Liver (tissue), 9 donors: ENCODE results near the gene KRT6C. TPM values are rescaled to one million over a fixed set of nuclear protein-coding genes. Genes with fewer than 3 reads are reported as not detected.

ENCODE experiments used
- DNase-seq: peaks from one replicate; pipeline ENCODE4 v3.0.0-alpha.2; 2017; ENCODE audit warnings: low spot score
- H3K27ac ChIP-seq, 2 donors: one replicate each; pipeline ENCODE4 v1.7.0; 2013; ENCODE audit warnings: inconsistent platforms in 2 of 2, low read length in 2 of 2, control low read depth in 1 of 2, low read depth in 1 of 2, mild to moderate bottlenecking in 1 of 2
- H3K27me3 ChIP-seq, 4 donors: one replicate each; pipeline versions ENCODE4 v1.6.1 to v1.7.0; 2013; ENCODE audit warnings: low read length in 3 of 4, inconsistent platforms in 1 of 4, mild to moderate bottlenecking in 1 of 4, moderate library complexity in 1 of 4; ENCODE audit not compliant: control insufficient read depth in 4 of 4, insufficient read depth in 4 of 4
- H3K36me3 ChIP-seq, 4 donors: one replicate each; pipeline versions ENCODE4 v1.6.1 to v1.7.0; 2013; ENCODE audit warnings: low read length in 3 of 4, mild to moderate bottlenecking in 3 of 4, low read depth in 1 of 4, moderate library complexity in 1 of 4; ENCODE audit not compliant: control insufficient read depth in 4 of 4, insufficient read depth in 3 of 4
- H3K4me1 ChIP-seq, 4 donors: one replicate each; pipeline versions ENCODE4 v1.6.1 to v1.7.0; 2013; ENCODE audit warnings: low read length in 3 of 4, mild to moderate bottlenecking in 3 of 4, moderate library complexity in 1 of 4; ENCODE audit not compliant: control insufficient read depth in 4 of 4, insufficient read depth in 4 of 4
- H3K4me3 ChIP-seq, 3 donors: one replicate each; pipeline versions ENCODE4 v1.6.1 to v1.7.0; 2013; ENCODE audit warnings: low read length in 3 of 3, control low read depth in 1 of 3, low read depth in 1 of 3, mild to moderate bottlenecking in 1 of 3
- H3K9ac ChIP-seq, 2 donors: one replicate each; pipeline ENCODE4 v1.7.0; 2013; ENCODE audit warnings: low read length in 2 of 2, mild to moderate bottlenecking in 2 of 2, moderate library complexity in 2 of 2, control low read depth in 1 of 2, low read depth in 1 of 2
- H3K9me3 ChIP-seq, 4 donors: one replicate each; pipeline versions ENCODE4 v1.6.1 to v1.7.0; 2013; ENCODE audit warnings: low read length in 3 of 4; ENCODE audit not compliant: control insufficient read depth in 4 of 4
- EGR1 ChIP-seq, 2 donors: IDR thresholded peaks; 2 replicates each; pipeline ENCODE4 v1.6.1; 2016 to 2018; ENCODE audit warnings: antibody characterized with exemption in 2 of 2, low read depth in 2 of 2
- FOXA1 ChIP-seq: IDR thresholded peaks from 2 replicates; pipeline ENCODE4 v1.6.1; 2016; ENCODE audit warnings: antibody characterized with exemption
- HNF4A ChIP-seq, 2 donors: conservative IDR thresholded peaks; 2 replicates each; pipeline ENCODE4 v1.6.1; 2016; ENCODE audit warnings: antibody characterized with exemption in 2 of 2, mild to moderate bottlenecking in 2 of 2
- MAX ChIP-seq: IDR thresholded peaks from 2 replicates; pipeline ENCODE4 v1.6.1; 2016; ENCODE audit warnings: antibody characterized with exemption
- NR2F2 ChIP-seq: IDR thresholded peaks from 2 replicates; pipeline ENCODE4 v1.6.1; 2016; ENCODE audit warnings: antibody characterized with exemption
- RAD21 ChIP-seq, 2 donors: IDR thresholded peaks; 2 replicates each; pipeline ENCODE4 v1.6.1; 2016; ENCODE audit warnings: antibody characterized with exemption in 2 of 2, mild to moderate bottlenecking in 2 of 2
- RXRA ChIP-seq, 2 donors: IDR thresholded peaks; 2 replicates each; pipeline ENCODE4 v1.6.1; 2017 to 2018; ENCODE audit warnings: antibody characterized with exemption in 2 of 2, mild to moderate bottlenecking in 1 of 2
- SP1 ChIP-seq: IDR thresholded peaks from 2 replicates; pipeline ENCODE4 v1.6.1; 2018; ENCODE audit warnings: antibody characterized with exemption, mild to moderate bottlenecking
- TAF1 ChIP-seq: conservative IDR thresholded peaks from 2 replicates; pipeline ENCODE4 v1.6.1; 2016; ENCODE audit warnings: antibody characterized with exemption, mild to moderate bottlenecking
- YY1 ChIP-seq: IDR thresholded peaks from 2 replicates; pipeline ENCODE4 v1.6.1; 2016; ENCODE audit warnings: antibody characterized with exemption, mild to moderate bottlenecking
- WGBS: extraction: QIAGEN DNeasy Blood & Tissue Kit; methylation state at CpG from one replicate; pipeline ENCODE4 v1.1.7; 2013; 5-methylcytosine and 5-hydroxymethylcytosine counted together
- polyA plus RNA-seq, 2 donors: library from polyadenylated mRNA; stranded (reverse) in 1 of 2; unstranded in 1 of 2; fragments of 200-250 nt in 1 of 2; fragments of >200 nt in 1 of 2; fragmentation: Nextera tagmentation in 1 of 2; extraction: Ambion mirVana in 1 of 2; gene quantifications; one replicate each; pipeline versions ENCODE4 v1.2.1 to v1.2.3, GENCODE V29; 2013 to 2015
- total RNA-seq, 2 donors: library from RNA; depleted of rRNA; stranded (reverse); fragments of >200 nt; gene quantifications; one replicate each; pipeline ENCODE4 v1.2.3, GENCODE V29; 2014
- TF ChIP-seq, protein P1 (sequence below): IDR thresholded peaks from 2 replicates; pipeline ENCODE4 v1.6.1; 2016; ENCODE audit warnings: antibody characterized with exemption
- TF ChIP-seq, protein P2 (sequence below): IDR thresholded peaks from 2 replicates; pipeline ENCODE4 v1.6.1; 2016; ENCODE audit warnings: antibody characterized with exemption
- TF ChIP-seq, protein P3 (sequence below): fragments of 150-350 bp; IDR thresholded peaks from 2 replicates; pipeline ENCODE4 v1.5.1; 2017; ENCODE audit warnings: improper control_type of control experiment, low read depth, low read length; ENCODE audit not compliant: missing input control
- donor health status: healthy.
- donor health status: healthy.
- donor health status: healthy.
- donor health status: healthy.
- donor health status: healthy.

KRT6C gene
- total and polyA plus RNA-seq, 4 donors = 0.61 TPM; not detected in 3

GRCh38 chr12:52434081-52434733, 39.4 kb downstream of the KRT6C start, which contains the start of gene KRT75:
KRT75 (minus strand) TSS chr12:52434371; CDS start chr12:52434304, 67 bp downstream.
- no peaks in the 10 kb centered on the region for H3K36me3 ChIP-seq
- no peak for TF ChIP-seq MAX
- TF ChIP-seq TAF1 = no peak
- TF ChIP-seq RAD21 (IDR thresholded peaks at IDR 0.05) = no peak
- no peaks in the 10 kb centered on the region for H3K9me3 ChIP-seq
- no peak for DNase-seq
- H3K27ac ChIP-seq = no peak within 1 kb of the TSS
- H3K9ac ChIP-seq = no peak within 1 kb of the TSS
- H3K4me3 ChIP-seq = no peak within 1 kb of the TSS
- no peaks in the 10 kb centered on the region for H3K4me1 ChIP-seq
- WGBS = 90% methylated on average over 20 of the region's 20 CpGs
- peaks cover 0 to 7% (median 0%) of the 10 kb centered on the region in 4 donors for H3K27me3 ChIP-seq

- H3K9me3 ChIP-seq = no peaks in the 10 kb centered on the region
- no peak for DNase-seq
- no peaks in the 10 kb centered on the region for H3K4me1 ChIP-seq
- 93% methylated on average over 12 of the region's 12 CpGs for WGBS
- no peaks in the 10 kb centered on the region for H3K36me3 ChIP-seq
- H3K27ac ChIP-seq = no peak overlapping the region
- no peak overlapping the region for H3K9ac ChIP-seq
- TF ChIP-seq SP1 (no peak), YY1 (no peak), EGR1 (IDR thresholded peaks at IDR 0.05; ENCODE audit: low read depth in 2 of 2) (no peak), HNF4A (conservative IDR thresholded peaks at IDR 0.05) (no peak), NR2F2 (no peak), RAD21 (IDR thresholded peaks at IDR 0.05) (no peak), MAX (no peak), RXRA (IDR thresholded peaks at IDR 0.05) (no peak), FOXA1 (no peak)
- TF ChIP-seq, protein P1, sequence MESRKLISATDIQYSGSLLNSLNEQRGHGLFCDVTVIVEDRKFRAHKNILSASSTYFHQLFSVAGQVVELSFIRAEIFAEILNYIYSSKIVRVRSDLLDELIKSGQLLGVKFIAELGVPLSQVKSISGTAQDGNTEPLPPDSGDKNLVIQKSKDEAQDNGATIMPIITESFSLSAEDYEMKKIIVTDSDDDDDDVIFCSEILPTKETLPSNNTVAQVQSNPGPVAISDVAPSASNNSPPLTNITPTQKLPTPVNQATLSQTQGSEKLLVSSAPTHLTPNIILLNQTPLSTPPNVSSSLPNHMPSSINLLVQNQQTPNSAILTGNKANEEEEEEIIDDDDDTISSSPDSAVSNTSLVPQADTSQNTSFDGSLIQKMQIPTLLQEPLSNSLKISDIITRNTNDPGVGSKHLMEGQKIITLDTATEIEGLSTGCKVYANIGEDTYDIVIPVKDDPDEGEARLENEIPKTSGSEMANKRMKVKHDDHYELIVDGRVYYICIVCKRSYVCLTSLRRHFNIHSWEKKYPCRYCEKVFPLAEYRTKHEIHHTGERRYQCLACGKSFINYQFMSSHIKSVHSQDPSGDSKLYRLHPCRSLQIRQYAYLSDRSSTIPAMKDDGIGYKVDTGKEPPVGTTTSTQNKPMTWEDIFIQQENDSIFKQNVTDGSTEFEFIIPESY = no peak
- TF ChIP-seq, protein P2, sequence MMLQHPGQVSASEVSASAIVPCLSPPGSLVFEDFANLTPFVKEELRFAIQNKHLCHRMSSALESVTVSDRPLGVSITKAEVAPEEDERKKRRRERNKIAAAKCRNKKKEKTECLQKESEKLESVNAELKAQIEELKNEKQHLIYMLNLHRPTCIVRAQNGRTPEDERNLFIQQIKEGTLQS = no peak
- TF ChIP-seq, protein P3, sequence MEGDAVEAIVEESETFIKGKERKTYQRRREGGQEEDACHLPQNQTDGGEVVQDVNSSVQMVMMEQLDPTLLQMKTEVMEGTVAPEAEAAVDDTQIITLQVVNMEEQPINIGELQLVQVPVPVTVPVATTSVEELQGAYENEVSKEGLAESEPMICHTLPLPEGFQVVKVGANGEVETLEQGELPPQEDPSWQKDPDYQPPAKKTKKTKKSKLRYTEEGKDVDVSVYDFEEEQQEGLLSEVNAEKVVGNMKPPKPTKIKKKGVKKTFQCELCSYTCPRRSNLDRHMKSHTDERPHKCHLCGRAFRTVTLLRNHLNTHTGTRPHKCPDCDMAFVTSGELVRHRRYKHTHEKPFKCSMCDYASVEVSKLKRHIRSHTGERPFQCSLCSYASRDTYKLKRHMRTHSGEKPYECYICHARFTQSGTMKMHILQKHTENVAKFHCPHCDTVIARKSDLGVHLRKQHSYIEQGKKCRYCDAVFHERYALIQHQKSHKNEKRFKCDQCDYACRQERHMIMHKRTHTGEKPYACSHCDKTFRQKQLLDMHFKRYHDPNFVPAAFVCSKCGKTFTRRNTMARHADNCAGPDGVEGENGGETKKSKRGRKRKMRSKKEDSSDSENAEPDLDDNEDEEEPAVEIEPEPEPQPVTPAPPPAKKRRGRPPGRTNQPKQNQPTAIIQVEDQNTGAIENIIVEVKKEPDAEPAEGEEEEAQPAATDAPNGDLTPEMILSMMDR = no peak
- H3K27me3 ChIP-seq = peaks cover 0 to 7% (median 0%) of the 10 kb centered on the region in 4 donors
- no peak overlapping the region for H3K4me3 ChIP-seq
Observed at GRCh38 chr12:52433501-52434080, 40.0 kb downstream of the KRT6C start.
